HL-60 (cell line): ENCODE results near the gene HPGD.

Experiments used
- DNase-seq, 2 experiments: peaks; one replicate each; pipeline ENCODE4 v3.0.0-alpha.2; 2010 to 2020; ENCODE audit warnings: low read depth in 1 of 2, low spot score in 1 of 2
- H3K27ac ChIP-seq: fragments of 250-450 bp; sonication (Bioruptor Pico); replicated peaks from 2 replicates; pipeline ENCODE4 v1.5.1; 2020; ENCODE audit warnings: mild to moderate bottlenecking, moderate library complexity
- H3K27me3 ChIP-seq: fragments of 250-450 bp; sonication (Bioruptor Pico); 2 replicates; pipeline ENCODE4 v1.5.1; 2021; ENCODE audit warnings: mild to moderate bottlenecking, moderate library complexity; ENCODE audit not compliant: insufficient read depth, poor library complexity, severe bottlenecking
- H3K4me3 ChIP-seq: replicated peaks from 2 replicates; pipeline ENCODE4 v1.5.1; 2011; ENCODE audit warnings: mild to moderate bottlenecking, control low read depth, low read length; ENCODE audit not compliant: insufficient read depth
- CTCF ChIP-seq: IDR thresholded peaks from one replicate; pipeline ENCODE4 v1.5.1; 2011; ENCODE audit warnings: low read length, control low read depth, inconsistent platforms; ENCODE audit not compliant: insufficient read depth
- GABPA ChIP-seq: IDR thresholded peaks from 2 replicates; pipeline ENCODE4 v1.6.1; 2012; ENCODE audit warnings: low read depth
- POLR2AphosphoS5 ChIP-seq: IDR thresholded peaks from 2 replicates; pipeline ENCODE4 v1.6.1; 2012; ENCODE audit warnings: low read depth
- SPI1 ChIP-seq: IDR thresholded peaks from 2 replicates; pipeline ENCODE4 v1.6.1; 2012; ENCODE audit warnings: low read depth, mild to moderate bottlenecking, borderline replicate concordance
- TF ChIP-seq, protein P1 (sequence below): IDR thresholded peaks from 2 replicates; pipeline ENCODE4 v1.6.1; 2012; ENCODE audit warnings: low read depth; ENCODE audit not compliant: insufficient replicate concordance

HPGD gene

DNA sequence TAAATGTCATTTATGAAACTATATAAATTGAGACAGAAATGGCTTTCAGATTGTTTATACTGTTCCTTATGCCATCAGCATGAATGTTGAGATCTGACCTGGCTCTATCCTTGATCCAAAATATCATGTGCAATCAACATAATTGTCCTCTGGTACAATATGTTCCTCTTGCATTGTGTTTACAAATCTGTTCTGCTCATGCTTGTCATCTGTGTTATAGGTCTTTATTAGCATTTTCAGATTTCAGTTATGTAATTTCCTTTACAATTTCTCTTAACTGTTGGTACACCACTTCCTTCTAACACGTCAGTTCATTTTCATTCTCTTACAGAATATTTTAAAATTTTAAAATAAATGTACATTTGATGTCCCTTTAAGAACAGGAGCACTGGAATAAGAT is 1.6 kb downstream of the HPGD start:
- TF ChIP-seq POLR2AphosphoS5: no peak
- TF ChIP-seq GABPA: no peak
- TF ChIP-seq SPI1: no peak
- TF ChIP-seq CTCF: no peak
- TF ChIP-seq, protein P1, sequence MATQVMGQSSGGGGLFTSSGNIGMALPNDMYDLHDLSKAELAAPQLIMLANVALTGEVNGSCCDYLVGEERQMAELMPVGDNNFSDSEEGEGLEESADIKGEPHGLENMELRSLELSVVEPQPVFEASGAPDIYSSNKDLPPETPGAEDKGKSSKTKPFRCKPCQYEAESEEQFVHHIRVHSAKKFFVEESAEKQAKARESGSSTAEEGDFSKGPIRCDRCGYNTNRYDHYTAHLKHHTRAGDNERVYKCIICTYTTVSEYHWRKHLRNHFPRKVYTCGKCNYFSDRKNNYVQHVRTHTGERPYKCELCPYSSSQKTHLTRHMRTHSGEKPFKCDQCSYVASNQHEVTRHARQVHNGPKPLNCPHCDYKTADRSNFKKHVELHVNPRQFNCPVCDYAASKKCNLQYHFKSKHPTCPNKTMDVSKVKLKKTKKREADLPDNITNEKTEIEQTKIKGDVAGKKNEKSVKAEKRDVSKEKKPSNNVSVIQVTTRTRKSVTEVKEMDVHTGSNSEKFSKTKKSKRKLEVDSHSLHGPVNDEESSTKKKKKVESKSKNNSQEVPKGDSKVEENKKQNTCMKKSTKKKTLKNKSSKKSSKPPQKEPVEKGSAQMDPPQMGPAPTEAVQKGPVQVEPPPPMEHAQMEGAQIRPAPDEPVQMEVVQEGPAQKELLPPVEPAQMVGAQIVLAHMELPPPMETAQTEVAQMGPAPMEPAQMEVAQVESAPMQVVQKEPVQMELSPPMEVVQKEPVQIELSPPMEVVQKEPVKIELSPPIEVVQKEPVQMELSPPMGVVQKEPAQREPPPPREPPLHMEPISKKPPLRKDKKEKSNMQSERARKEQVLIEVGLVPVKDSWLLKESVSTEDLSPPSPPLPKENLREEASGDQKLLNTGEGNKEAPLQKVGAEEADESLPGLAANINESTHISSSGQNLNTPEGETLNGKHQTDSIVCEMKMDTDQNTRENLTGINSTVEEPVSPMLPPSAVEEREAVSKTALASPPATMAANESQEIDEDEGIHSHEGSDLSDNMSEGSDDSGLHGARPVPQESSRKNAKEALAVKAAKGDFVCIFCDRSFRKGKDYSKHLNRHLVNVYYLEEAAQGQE: no peak
- H3K4me3 ChIP-seq: no peak overlapping the region
- H3K27ac ChIP-seq: no peak overlapping the region
- H3K27me3 ChIP-seq: no peaks in the 10 kb centered on the region
- DNase-seq: peak in 1 of 2 experiments; percentile 14

GRCh38 chr4:174517502-174518445 is 4.5 kb downstream of the HPGD start:
- Histone ChIP-seq H3K27me3 (no peaks in the 10 kb centered on the region), H3K27ac (no peak overlapping the region), H3K4me3 (no peak overlapping the region)
- TF ChIP-seq POLR2AphosphoS5 (no peak), SPI1 (no peak), CTCF (no peak), GABPA (no peak)
- TF ChIP-seq, protein P1: no peak
- DNase-seq: no peak

DNA sequence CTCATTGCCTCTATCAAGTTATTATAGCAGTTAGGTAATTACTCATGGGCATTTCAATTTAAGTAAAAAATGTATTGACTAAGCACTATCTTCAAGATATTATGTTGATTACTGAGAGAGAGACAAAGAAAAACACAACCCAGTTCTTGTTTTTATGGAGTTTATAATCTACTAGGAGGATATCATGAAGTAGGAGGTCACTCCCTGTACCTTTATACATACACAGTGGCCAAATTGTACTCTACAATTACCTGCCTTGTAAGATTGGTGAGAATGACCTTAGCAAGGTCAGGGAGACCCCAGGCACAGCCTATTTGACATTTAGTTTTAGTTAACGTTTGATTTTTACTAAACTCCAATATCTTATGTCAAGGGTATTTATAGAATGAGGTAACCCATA is 5.5 kb downstream of the HPGD start:
- Histone ChIP-seq H3K27ac (no peak overlapping the region), H3K27me3 (no peaks in the 10 kb centered on the region), H3K4me3 (no peak overlapping the region)
- DNase-seq: no peak
- TF ChIP-seq GABPA (no peak), CTCF (no peak)
- TF ChIP-seq, protein P1: no peak
